NCI-H82 treated with DMSO at 0.1 percent for 48 hours (cell line): ENCODE data around the gene CABLES1.

Experiments used
- DNase-seq: peaks from one replicate; lab custom pipeline; 2025; ENCODE audit not compliant: unreplicated experiment; lab: John Stamatoyannopoulos, UW

CABLES1 gene

GRCh38 chr18:23281626-23282436 is 146.5 kb downstream of the CABLES1 start:
- no peak for DNase-seq

GRCh38 chr18:23282437-23282781 is 147.1 kb downstream of the CABLES1 start:
- no peak for DNase-seq

GRCh38 chr18:23283916-23284430 is 148.7 kb downstream of the CABLES1 start:
- DNase-seq, result no peak

- DNase-seq, result no peak
Observed at GRCh38 chr18:23284629-23285028, 149.3 kb downstream of the CABLES1 start.

GRCh38 chr18:23285581-23285980 is 150.3 kb downstream of the CABLES1 start:
- peak; percentile 57 for DNase-seq

- no peak for DNase-seq
Observed at GRCh38 chr18:23291456-23292205, 156.3 kb downstream of the CABLES1 start.

GRCh38 chr18:23300231-23300805 is 165.0 kb downstream of the CABLES1 start:
- peak; percentile 82 for DNase-seq

GRCh38 chr18:23301972-23302371 is 166.7 kb downstream of the CABLES1 start:
- peak; percentile 10 for DNase-seq

- DNase-seq, result no peak
Observed at GRCh38 chr18:23302511-23302850, 167.2 kb downstream of the CABLES1 start.

GRCh38 chr18:23302851-23303527 is 167.7 kb downstream of the CABLES1 start:
- DNase-seq, result no peak

GRCh38 chr18:23306822-23307221 is 171.5 kb downstream of the CABLES1 start:
- DNase-seq, result no peak

- no peak for DNase-seq
Observed at GRCh38 chr18:23307567-23308295, 172.4 kb downstream of the CABLES1 start.
